Body of pancreas (tissue), 4 donors: ENCODE results near the gene GNAS-AS1. TPM values are rescaled to one million over a fixed set of nuclear protein-coding genes. Genes with fewer than 3 reads are reported as not detected.

Experiments
- ATAC-seq: fragments of 150-250 bp; one replicate; pipeline ENCODE4 v1.9.1; 2016
- DNase-seq, 4 donors: peaks; one replicate each; pipeline ENCODE4 v3.0.0-alpha.2; 2019
- H3K27ac ChIP-seq, 4 donors: fragments of 200-600 bp; sonication (generic); 1 replicate in 3 of 4; 2 replicates in 1 of 4; pipeline versions ENCODE4 v1.5.1 to v1.6.1; 2016 to 2019; ENCODE audit warnings: mild to moderate bottlenecking in 1 of 4, mixed read lengths in 1 of 4, moderate library complexity in 1 of 4
- H3K27me3 ChIP-seq, 2 donors: fragments of 200-600 bp; sonication (generic); one replicate each; pipeline ENCODE4 v1.6.0; 2016; ENCODE audit warnings: mild to moderate bottlenecking in 1 of 2
- H3K36me3 ChIP-seq, 2 donors: fragments of 200-600 bp; sonication (generic); replicated peaks in 1 of 2; 2 replicates each; pipeline ENCODE4 v1.5.1; 2016; ENCODE audit warnings: low read depth in 2 of 2; ENCODE audit not compliant: insufficient read depth in 1 of 2
- H3K4me1 ChIP-seq: fragments of 200-600 bp; sonication (generic); one replicate; pipeline ENCODE4 v1.6.0; 2016
- H3K4me3 ChIP-seq, 2 donors: fragments of 200-600 bp; sonication (generic); 1 replicate in 1 of 2; 2 replicates in 1 of 2; pipeline ENCODE4 v1.5.1; 2016 to 2019
- H3K9me3 ChIP-seq, 3 donors: fragments of 200-600 bp; sonication (generic); 1 replicate in 2 of 3; 2 replicates in 1 of 3; pipeline ENCODE4 v1.5.1; 2016
- POLR2A ChIP-seq, 3 donors: fragments of 450-650 bp; IDR thresholded peaks; one replicate each; pipeline ENCODE4 v1.6.1; 2016; ENCODE audit warnings: antibody characterized with exemption in 3 of 3, mild to moderate bottlenecking in 2 of 3
- WGBS, 2 donors: methylation state at CpG; one replicate each; pipeline ENCODE4 v1.1.5; 2017; 5-methylcytosine and 5-hydroxymethylcytosine counted together
- intact Hi-C: fragments of 100-400 bp; cut with DNase I; formaldehyde crosslinking; loops from one replicate; pipeline ENCODE4 v1.15.1; 2023
- total RNA-seq, 2 donors: library from RNA; depleted of rRNA; stranded (reverse); fragments of >200 nt; gene quantifications; one replicate each; pipeline ENCODE4 v1.1.0, GENCODE V29; 2016
- TF ChIP-seq, protein P1 (sequence below), 7 experiments: fragments of 450-650 bp in 4 of 7; fragments of 200-600 bp in 3 of 7; sonication (generic) in 3 of 7; IDR thresholded peaks; one replicate each; pipeline ENCODE4 v1.5.1; 2016 to 2019; ENCODE audit warnings: antibody characterized with exemption in 7 of 7

The GNAS-AS1 gene
- 1 to 10 TPM; 1.0 to 3.0 TPM for total RNA-seq

DNA sequence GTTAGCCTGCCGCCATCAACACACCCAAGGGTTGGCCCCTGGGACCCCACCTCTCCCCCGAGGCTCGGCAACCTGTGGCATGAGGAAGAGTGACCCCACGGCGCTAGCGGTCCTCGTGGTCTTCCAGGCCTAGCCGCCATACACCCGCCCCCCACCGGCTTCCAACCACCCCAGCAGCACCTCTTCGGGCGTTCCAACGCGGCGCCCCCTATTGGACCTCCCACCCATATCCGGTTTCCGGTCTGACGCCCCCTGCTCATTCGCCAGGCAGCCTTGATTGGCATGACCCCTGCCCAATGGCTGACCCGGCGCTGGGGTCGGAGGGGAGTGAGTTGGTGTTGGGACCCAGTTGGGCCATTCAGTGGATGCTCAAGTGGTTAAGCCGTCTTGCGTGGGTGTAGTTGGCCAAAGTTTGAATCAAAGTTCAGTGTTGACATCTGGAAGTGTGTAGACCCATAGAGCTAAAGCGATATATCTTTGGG, at the start of gene GNAS-AS1:
Gene GNAS-AS1, minus strand, starts transcription at position 210 of the 482 bp plus-strand sequence.
- Histone ChIP-seq H3K27me3 (peaks cover 0 to 8% of the 10 kb centered on the region in 2 donors), H3K9me3 (no peaks in the 10 kb centered on the region), H3K4me1 (peaks cover 28% of the 10 kb centered on the region), H3K4me3 (peak within 1 kb of the TSS in 1 of 2 donors; percentile 24), H3K36me3 (no peaks in the 10 kb centered on the region), H3K27ac (no peak within 1 kb of the TSS)
- DNase-seq, result peak; percentile 83 to 88 (median 86)
- ATAC-seq, result peak; percentile 79
- intact Hi-C loops, result no loop called here
- WGBS, 2 donors, result 39 to 51% methylated on average over 23 to 25 of the region's 25 CpGs
- TF ChIP-seq POLR2A (IDR thresholded peaks at IDR 0.05), result peak in 1 of 3 donors; percentile 9
- TF ChIP-seq, protein P1, sequence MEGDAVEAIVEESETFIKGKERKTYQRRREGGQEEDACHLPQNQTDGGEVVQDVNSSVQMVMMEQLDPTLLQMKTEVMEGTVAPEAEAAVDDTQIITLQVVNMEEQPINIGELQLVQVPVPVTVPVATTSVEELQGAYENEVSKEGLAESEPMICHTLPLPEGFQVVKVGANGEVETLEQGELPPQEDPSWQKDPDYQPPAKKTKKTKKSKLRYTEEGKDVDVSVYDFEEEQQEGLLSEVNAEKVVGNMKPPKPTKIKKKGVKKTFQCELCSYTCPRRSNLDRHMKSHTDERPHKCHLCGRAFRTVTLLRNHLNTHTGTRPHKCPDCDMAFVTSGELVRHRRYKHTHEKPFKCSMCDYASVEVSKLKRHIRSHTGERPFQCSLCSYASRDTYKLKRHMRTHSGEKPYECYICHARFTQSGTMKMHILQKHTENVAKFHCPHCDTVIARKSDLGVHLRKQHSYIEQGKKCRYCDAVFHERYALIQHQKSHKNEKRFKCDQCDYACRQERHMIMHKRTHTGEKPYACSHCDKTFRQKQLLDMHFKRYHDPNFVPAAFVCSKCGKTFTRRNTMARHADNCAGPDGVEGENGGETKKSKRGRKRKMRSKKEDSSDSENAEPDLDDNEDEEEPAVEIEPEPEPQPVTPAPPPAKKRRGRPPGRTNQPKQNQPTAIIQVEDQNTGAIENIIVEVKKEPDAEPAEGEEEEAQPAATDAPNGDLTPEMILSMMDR (IDR thresholded peaks at IDR 0.05), result no peak

- H3K4me1 ChIP-seq, result peaks cover 36% of the 10 kb centered on the region
- TF ChIP-seq, protein P1 (IDR thresholded peaks at IDR 0.05), result no peak
- no peak for TF ChIP-seq POLR2A (IDR thresholded peaks at IDR 0.05)
- H3K4me3 ChIP-seq, result no peak overlapping the region
- WGBS, 2 donors, result 78 to 81% methylated on average over 7 of the region's 7 CpGs
- no peaks in the 10 kb centered on the region for H3K9me3 ChIP-seq
- no peaks in the 10 kb centered on the region for H3K27me3 ChIP-seq
- peaks cover 9 to 17% of the 10 kb centered on the region in 2 donors for H3K36me3 ChIP-seq
- intact Hi-C loops, result no loop called here
- H3K27ac ChIP-seq, result no peak overlapping the region
- no peak for DNase-seq
- no peak for ATAC-seq
These were observed 49.7 kb upstream of the GNAS-AS1 start for GRCh38 chr20:58900397-58900796.

GRCh38 chr20:58899512-58899911, 48.8 kb upstream of the GNAS-AS1 start:
- Histone ChIP-seq H3K4me3 (no peak overlapping the region), H3K27ac (no peak overlapping the region), H3K4me1 (peaks cover 45% of the 10 kb centered on the region), H3K27me3 (no peaks in the 10 kb centered on the region), H3K9me3 (no peaks in the 10 kb centered on the region), H3K36me3 (peaks cover under 1 to 10% of the 10 kb centered on the region in 2 donors)
- no peak for DNase-seq
- TF ChIP-seq, protein P1 (IDR thresholded peaks at IDR 0.05), result no peak
- TF ChIP-seq POLR2A (IDR thresholded peaks at IDR 0.05), result no peak
- WGBS, 2 donors, result 81 to 93% methylated on average over 10 of the region's 10 CpGs
- no peak for ATAC-seq
- intact Hi-C loops, result no loop called here

- Histone ChIP-seq H3K4me1 (peaks cover 52% of the 10 kb centered on the region), H3K4me3 (no peak overlapping the region), H3K27ac (no peak overlapping the region), H3K9me3 (no peaks in the 10 kb centered on the region), H3K27me3 (no peaks in the 10 kb centered on the region), H3K36me3 (peaks cover 0 to 5% of the 10 kb centered on the region in 2 donors)
- no peak for ATAC-seq
- DNase-seq, result no peak
- WGBS, 2 donors, result 79 to 80% methylated on average over 15 of the region's 15 CpGs
- TF ChIP-seq, protein P1 (IDR thresholded peaks at IDR 0.05), result no peak
- no peak for TF ChIP-seq POLR2A (IDR thresholded peaks at IDR 0.05)
- intact Hi-C loops, result no loop called here
These were observed 48.1 kb upstream of the GNAS-AS1 start for GRCh38 chr20:58898629-58899408.
